SJCRH30 (cell line): Measurements from ENCODE around the gene TMEM143. TPM values are rescaled to one million over a fixed set of nuclear protein-coding genes. Genes with fewer than 3 reads are reported as not detected.
"Not testable (repeated sequence)": the region's sequence is repeated elsewhere in the genome, so short reads cannot be mapped to it uniquely, and the experiment has no call there.

ENCODE experiments used
- DNase-seq, 2 experiments: peaks; one replicate each; pipeline ENCODE4 v3.0.0-alpha.2; 2015 to 2020
- H3K27ac ChIP-seq: fragments of 250-450 bp; sonication (Bioruptor Pico); 2 replicates; pipeline ENCODE4 v1.5.1; 2020; ENCODE audit warnings: mild to moderate bottlenecking, moderate library complexity
- H3K27me3 ChIP-seq: fragments of 250-450 bp; sonication (Bioruptor Pico); 2 replicates; pipeline ENCODE4 v1.5.1; 2020; ENCODE audit warnings: mild to moderate bottlenecking, moderate library complexity
- H3K36me3 ChIP-seq: fragments of 250-450 bp; sonication (Bioruptor Pico); 2 replicates; pipeline ENCODE4 v1.5.1; 2020; ENCODE audit warnings: mild to moderate bottlenecking, moderate library complexity
- H3K4me1 ChIP-seq: fragments of 250-450 bp; sonication (Bioruptor Pico); 2 replicates; pipeline ENCODE4 v1.5.1; 2020; ENCODE audit warnings: mild to moderate bottlenecking, moderate library complexity
- H3K4me3 ChIP-seq: fragments of 250-450 bp; sonication (Bioruptor Pico); 2 replicates; pipeline ENCODE4 v1.5.1; 2020; ENCODE audit warnings: mild to moderate bottlenecking, moderate library complexity
- H3K9me3 ChIP-seq: fragments of 250-450 bp; sonication (Bioruptor Pico); replicated peaks from 2 replicates; pipeline ENCODE4 v1.5.1; 2020; ENCODE audit warnings: mild to moderate bottlenecking, moderate library complexity
- total RNA-seq: library from RNA; depleted of rRNA; stranded (reverse); fragments of >200 nt; shearing (Covaris generic); gene quantifications from 2 replicates; pipeline ENCODE4 v1.2.3, GENCODE V29; 2014

The TMEM143 gene
- total RNA-seq, 1 experiment from 2014 or later, result 2.6 TPM

DNA sequence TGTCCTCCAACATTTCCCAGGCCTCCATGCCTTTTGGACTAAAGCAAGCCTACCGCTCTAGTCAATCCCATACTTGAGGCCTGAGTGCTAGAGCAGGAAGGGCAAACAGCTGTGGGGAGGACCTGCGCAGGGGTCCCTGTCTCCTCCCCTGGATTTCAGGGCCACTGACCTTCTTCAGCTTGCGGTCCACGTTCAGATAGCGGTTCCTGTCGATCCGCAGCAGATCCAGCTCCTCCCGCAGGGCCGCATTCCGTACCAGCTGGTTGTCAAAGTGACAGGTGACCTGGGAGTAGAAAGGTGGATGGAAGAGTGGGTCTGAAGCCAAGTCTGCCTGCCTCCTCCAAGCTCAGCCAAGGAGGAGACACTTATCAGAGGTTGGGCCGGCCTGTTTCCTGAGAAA lies 52.4 kb downstream of the TMEM143 start:
- Histone ChIP-seq H3K9me3 (no peaks in the 10 kb centered on the region), H3K4me3 (no peak overlapping the region), H3K36me3 (no peaks in the 10 kb centered on the region), H3K27me3 (no peaks in the 10 kb centered on the region), H3K4me1 (peaks cover 3% of the 10 kb centered on the region; the same call in 1 of the 2 replicates), H3K27ac (no peak overlapping the region)
- DNase-seq, result no peak

DNA sequence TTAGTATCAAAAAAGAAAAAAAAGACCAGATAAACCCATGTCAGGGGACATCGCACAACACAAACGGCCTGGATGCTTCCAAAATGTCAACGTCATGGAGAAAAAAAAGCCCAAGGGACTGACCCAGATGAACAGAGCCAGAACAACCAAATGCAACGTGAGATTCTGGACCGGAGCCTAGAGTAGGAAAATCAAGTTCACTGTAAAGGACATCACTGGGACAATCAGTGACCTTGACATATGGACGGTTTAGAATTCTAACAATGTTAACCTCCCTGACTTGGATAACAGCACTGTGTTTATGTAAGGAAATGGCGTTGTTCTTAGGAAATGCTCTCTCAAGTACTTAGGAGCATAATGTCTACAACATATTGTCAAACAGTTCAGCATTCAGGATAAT lies 53.5 kb downstream of the TMEM143 start:
- H3K4me3 ChIP-seq, result no peak overlapping the region
- no peak overlapping the region for H3K27ac ChIP-seq
- H3K4me1 ChIP-seq, result peaks cover 3% of the 10 kb centered on the region; the same call in 1 of the 2 replicates
- no peaks in the 10 kb centered on the region for H3K9me3 ChIP-seq
- no peak for DNase-seq
- H3K27me3 ChIP-seq, result no peaks in the 10 kb centered on the region
- no peaks in the 10 kb centered on the region for H3K36me3 ChIP-seq

DNA sequence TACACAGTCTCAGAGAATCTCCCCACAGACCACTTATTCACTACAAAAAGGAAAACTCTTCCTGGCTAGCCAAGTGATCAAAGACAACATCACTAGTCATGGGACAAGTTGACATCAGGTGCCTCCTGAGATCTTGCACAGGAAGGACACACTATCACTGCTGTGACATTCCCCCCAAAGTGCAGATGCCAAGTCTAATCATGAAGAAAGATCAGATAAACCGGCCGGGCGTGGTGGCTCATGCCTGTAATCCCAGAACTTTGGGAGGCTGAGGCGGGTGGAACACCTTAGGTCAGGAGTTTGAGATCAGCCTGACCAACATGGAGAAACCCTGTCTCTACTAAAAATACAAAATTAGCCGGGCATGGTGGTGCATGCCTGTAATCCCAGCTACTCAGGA lies 54.0 kb downstream of the TMEM143 start:
- not testable (repeated sequence) for H3K27ac ChIP-seq, H3K36me3 ChIP-seq, H3K4me3 ChIP-seq, DNase-seq, H3K4me1 ChIP-seq, H3K9me3 ChIP-seq, H3K27me3 ChIP-seq

DNA sequence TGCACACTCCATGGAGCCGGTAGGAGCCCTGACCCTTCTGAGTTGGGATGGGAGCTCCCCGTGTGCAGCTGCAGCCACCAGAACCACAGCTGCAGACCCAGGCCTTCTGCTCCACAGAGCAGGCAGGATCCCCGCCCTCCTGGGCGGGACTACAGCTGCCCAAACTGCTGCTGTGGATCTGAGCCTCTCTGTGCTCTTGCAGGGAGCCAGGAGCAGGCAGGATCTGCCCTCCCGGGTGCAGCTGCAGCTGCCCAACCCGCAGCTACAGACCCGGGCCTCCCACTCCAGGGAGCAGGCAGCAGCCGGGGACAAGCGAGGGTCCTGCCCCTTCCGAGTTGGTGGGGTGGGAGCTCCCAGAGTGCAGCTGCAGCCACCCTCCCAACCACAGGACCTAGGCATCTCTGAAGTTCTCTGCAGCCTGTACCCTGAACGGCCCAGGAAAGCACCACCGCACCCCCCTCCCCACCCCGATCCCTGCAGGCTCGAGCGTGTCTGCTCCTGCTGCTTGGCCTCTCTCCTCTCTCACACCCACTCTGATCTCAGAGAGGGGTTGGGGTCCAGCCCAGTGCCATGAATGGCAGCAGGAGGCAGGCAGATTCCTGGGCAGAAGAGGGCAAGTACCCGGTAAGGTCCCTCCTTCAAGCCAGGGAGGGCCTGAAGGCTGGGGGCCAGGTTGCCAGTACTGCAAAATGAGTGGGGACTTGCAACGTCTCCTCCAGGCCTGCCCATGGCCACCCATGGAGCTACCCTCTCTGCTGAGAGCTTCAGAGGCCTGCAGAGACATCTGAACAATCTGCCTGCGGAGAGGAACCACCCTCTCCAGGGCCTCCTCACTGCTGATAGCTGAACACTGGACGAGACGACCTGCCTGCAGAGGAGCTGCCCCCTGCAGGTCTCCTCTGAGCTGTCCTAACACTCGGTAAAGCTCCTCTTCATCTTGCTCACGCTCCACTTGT lies 54.8 kb downstream of the TMEM143 start:
- Histone ChIP-seq H3K27ac (no peak overlapping the region), H3K4me1 (peaks cover 3% of the 10 kb centered on the region; the same call in 1 of the 2 replicates), H3K4me3 (no peak overlapping the region), H3K27me3 (no peaks in the 10 kb centered on the region; the same call in 1 of the 2 replicates), H3K36me3 (no peaks in the 10 kb centered on the region), H3K9me3 (no peaks in the 10 kb centered on the region)
- peak; percentile 79 to 81 for DNase-seq

DNA sequence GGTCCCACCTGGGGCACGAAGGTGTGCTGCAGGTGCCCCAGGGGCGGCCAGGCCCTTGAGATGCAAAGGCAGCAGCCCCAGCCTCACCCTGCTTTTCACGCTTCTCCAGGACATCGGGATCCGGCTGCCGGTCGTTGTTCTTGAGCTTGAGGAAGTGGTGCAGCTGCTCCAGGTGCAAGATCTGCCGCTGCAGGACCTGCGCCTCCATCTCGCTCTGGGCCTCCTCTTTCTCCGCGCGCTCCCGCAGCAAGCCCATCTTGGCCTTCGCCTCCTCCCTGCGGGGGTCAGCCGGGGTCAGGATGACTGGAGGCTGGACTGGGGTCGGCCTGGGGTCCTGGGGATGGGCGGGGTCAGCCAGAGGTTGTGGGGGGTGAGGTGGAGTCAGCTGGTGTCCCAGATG lies 59.9 kb downstream of the TMEM143 start:
- Histone ChIP-seq H3K4me3 (no peak overlapping the region), H3K9me3 (no peaks in the 10 kb centered on the region), H3K36me3 (no peaks in the 10 kb centered on the region), H3K27me3 (no peaks in the 10 kb centered on the region; the same call in 1 of the 2 replicates), H3K27ac (no peak overlapping the region), H3K4me1 (no peaks in the 10 kb centered on the region; the same call in 1 of the 2 replicates)
- no peak for DNase-seq

DNA sequence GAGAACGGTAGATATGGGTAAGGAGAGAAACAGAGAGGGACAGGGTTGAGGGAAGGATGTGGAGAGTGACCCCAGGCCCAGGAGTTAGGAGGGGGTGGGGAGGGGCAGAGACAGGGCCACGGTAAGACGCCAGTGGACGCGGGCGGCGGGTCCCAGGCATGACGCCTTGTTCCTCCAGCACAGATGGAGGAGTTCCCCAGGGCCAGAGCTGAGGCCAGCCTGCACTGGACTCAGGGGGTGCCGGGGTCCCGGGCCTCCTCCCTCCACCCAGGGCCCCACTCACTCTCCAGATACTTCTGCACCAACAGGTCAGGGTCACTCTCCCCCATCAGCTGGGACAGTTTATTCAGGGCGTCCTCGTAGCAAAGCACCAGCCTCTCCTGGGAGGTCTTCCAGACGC lies 60.4 kb downstream of the TMEM143 start:
- Histone ChIP-seq H3K27ac (no peak overlapping the region), H3K27me3 (no peaks in the 10 kb centered on the region; the same call in 1 of the 2 replicates), H3K4me1 (no peaks in the 10 kb centered on the region), H3K9me3 (no peaks in the 10 kb centered on the region), H3K36me3 (no peaks in the 10 kb centered on the region), H3K4me3 (no peak overlapping the region)
- DNase-seq, result no peak

DNA sequence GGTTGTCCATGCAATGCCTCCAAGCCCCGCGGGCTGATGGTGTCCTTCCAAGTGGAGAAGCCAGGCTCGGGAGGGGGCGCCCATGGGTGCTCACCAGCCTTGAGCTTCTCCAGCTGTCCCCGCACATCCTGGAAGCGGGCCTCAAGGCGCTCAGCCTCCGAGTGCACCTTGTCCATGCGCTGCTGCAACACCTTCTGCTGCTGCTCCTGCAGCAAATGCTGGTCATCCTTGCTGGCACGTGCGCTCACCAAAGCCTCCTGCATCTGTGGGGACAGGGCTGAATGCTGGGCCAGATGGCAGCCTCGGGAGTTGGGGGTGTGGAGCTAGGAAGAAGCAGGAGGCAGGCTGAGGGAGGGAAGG lies 61.2 kb downstream of the TMEM143 start:
- Histone ChIP-seq H3K27ac (no peak overlapping the region), H3K36me3 (no peaks in the 10 kb centered on the region), H3K27me3 (no peaks in the 10 kb centered on the region; the same call in 1 of the 2 replicates), H3K9me3 (no peaks in the 10 kb centered on the region), H3K4me1 (no peaks in the 10 kb centered on the region), H3K4me3 (no peak overlapping the region)
- DNase-seq, result no peak

DNA sequence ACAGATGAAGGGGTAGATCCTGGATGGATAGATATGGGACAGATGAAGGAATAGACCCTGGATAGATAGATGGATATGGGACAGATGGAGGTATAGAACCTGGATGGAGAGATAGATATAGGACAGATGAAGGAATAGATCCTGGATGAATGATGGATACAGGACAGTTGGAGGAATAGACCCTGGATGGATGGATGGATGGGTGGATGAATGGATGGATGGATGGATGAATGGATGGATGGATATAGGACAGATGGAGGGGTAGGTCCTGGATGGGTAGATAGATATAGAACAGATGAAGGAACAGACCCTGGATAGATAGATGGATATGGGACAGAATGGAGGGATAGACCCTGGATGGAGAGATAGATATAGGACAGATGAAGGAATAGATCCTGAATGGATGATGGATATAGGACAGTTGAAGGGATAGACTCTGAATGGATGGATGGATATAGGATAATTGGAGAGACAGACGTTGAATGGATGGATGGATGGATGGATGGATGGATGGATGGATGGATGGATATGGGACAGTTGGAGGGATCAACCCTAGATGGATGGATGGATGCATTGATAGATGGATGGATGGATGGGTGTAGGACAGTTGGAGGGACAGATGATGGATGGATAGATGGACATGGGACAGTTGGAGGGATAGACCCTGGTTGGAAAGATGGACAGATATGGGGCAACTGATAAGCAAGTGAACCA lies 61.7 kb downstream of the TMEM143 start:
- no peaks in the 10 kb centered on the region for H3K9me3 ChIP-seq
- H3K4me3 ChIP-seq, result no peak overlapping the region
- no peaks in the 10 kb centered on the region for H3K36me3 ChIP-seq
- no peak for DNase-seq
- H3K27ac ChIP-seq, result no peak overlapping the region
- H3K27me3 ChIP-seq, result no peaks in the 10 kb centered on the region; the same call in 1 of the 2 replicates
- no peaks in the 10 kb centered on the region for H3K4me1 ChIP-seq

DNA sequence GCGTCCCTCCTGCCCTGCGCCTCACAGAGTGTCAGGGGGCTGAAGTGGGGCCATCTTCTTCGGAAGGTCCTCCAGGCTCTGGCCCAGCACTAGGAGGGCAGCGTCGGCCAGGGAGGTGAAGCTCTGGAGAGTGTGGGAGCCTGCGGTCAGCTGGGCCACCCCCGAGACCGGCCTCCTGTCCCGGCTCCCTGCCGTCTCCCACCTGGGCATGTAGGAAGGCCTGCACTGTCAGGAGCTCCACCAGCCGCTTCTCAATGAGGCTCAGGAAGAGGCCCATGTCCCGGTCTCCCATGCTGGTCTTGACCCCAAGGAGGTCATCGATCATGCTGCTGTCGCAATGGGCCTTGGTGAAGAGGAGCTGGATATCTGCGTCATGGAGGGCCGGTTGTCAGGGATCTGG lies 65.8 kb downstream of the TMEM143 start:
- Histone ChIP-seq H3K4me3 (no peak overlapping the region), H3K36me3 (no peaks in the 10 kb centered on the region), H3K9me3 (no peaks in the 10 kb centered on the region), H3K27ac (no peak overlapping the region), H3K4me1 (no peaks in the 10 kb centered on the region), H3K27me3 (no peaks in the 10 kb centered on the region)
- DNase-seq, result no peak

DNA sequence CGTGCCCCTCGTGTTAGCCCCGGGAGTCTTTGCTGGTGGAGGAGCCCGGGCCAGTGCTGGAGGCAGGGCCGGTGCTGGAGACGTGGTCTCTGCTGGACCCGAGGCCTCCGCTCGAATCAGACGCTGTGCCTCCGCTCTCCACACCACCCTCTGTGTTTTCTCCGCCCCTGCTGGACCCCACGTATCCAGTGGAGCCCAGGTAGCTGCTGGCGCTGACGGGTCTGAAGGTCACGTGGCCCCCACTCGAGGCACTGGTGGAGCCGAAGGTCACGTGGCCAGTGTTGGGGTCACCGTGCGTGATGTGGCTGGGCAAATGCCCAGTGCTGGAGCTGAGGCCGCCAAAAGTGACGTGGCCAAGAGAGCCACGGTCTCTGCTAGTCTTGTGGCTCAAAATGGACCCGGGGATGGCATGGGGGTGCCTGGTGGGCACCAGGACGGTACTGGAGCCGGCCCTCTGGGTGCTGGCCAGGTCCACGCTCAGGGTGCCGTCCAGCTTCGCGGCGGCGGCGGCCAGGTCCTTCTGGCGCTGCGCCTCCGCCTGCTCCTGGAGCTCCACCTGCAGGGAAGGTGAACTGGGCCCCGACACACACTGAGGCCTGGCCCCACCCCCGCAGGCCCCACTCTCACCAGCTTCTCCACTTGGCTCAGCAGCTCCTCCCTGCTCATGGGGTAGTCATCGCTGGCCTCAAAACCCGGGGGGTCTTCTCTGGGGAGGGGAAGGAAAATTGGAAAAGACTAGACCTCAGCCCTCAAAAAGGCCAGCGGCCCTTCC lies 66.6 kb downstream of the TMEM143 start:
- no peak overlapping the region for H3K4me3 ChIP-seq
- no peaks in the 10 kb centered on the region for H3K27me3 ChIP-seq
- DNase-seq, result no peak
- no peaks in the 10 kb centered on the region for H3K9me3 ChIP-seq
- H3K27ac ChIP-seq, result no peak overlapping the region
- H3K36me3 ChIP-seq, result no peaks in the 10 kb centered on the region
- no peaks in the 10 kb centered on the region for H3K4me1 ChIP-seq

DNA sequence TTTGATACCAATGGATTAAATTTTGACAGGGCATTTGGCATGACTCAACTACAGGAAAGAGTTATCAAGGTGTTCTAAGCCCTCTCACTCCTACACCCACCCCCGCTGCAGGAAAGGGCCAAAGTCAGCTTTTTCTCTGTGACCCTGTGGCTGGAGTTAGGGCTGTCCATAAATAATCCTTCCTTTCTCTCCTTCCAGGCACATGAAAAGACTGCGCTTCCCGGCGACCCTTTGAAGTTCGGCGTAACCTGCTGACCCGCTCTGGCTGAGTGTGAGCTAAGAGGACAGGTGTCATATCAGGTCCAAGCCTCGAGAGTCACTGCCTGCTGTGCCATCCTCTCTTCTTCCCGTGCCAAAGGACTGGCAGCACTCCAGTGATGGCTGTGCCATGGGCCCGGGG lies 68.3 kb downstream of the TMEM143 start:
- DNase-seq, result no peak
- Histone ChIP-seq H3K36me3 (no peaks in the 10 kb centered on the region), H3K27ac (no peak overlapping the region), H3K4me3 (no peak overlapping the region), H3K9me3 (no peaks in the 10 kb centered on the region), H3K4me1 (no peaks in the 10 kb centered on the region), H3K27me3 (0 out of 2 replicates have a peak, but pooled peaks cover 3% of the 10 kb centered on the region)

DNA sequence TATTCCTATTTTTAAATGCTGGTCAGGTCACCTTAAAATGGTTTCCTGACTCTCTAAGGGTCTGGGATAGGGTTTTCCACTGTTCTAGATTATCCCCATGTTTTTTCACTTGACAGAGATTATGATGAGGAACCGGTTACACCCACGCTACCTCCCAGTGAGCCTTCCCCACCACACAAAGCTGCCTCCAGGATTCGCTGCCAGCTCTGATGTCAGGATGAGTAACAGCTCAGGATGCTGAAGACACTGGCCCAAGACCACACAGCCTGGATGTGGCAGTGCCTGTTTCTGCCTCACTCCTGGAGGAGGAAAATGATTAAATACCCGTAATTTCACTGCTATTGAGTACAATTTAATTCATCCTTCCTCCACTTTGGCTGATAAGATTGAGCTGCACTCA lies 70.9 kb downstream of the TMEM143 start:
- no peaks in the 10 kb centered on the region for H3K4me1 ChIP-seq
- H3K9me3 ChIP-seq, result no peaks in the 10 kb centered on the region
- no peak for DNase-seq
- no peak overlapping the region for H3K4me3 ChIP-seq
- H3K27me3 ChIP-seq, result 0 out of 2 replicates have a peak, but pooled peaks cover 3% of the 10 kb centered on the region
- H3K36me3 ChIP-seq, result no peaks in the 10 kb centered on the region
- H3K27ac ChIP-seq, result no peak overlapping the region

DNA sequence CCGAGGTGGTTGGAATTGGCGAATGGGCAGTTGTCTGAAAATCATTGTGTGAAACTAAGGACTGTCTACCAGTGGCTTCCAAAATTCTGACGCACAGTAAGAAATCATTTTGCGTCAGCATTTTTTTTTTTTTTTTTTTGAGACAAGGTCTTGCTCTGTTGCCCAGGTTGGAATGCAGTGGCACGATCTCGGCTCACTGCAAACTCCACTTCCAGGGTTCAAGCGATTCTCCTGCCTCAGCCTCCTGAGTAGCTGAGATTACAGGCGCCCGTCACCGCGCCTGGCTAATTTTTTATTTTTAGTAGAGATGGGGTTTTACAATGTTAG lies 72.3 kb downstream of the TMEM143 start:
- H3K27me3 ChIP-seq, H3K4me3 ChIP-seq, H3K4me1 ChIP-seq, H3K27ac ChIP-seq, DNase-seq, H3K9me3 ChIP-seq, H3K36me3 ChIP-seq: not testable (repeated sequence)

DNA sequence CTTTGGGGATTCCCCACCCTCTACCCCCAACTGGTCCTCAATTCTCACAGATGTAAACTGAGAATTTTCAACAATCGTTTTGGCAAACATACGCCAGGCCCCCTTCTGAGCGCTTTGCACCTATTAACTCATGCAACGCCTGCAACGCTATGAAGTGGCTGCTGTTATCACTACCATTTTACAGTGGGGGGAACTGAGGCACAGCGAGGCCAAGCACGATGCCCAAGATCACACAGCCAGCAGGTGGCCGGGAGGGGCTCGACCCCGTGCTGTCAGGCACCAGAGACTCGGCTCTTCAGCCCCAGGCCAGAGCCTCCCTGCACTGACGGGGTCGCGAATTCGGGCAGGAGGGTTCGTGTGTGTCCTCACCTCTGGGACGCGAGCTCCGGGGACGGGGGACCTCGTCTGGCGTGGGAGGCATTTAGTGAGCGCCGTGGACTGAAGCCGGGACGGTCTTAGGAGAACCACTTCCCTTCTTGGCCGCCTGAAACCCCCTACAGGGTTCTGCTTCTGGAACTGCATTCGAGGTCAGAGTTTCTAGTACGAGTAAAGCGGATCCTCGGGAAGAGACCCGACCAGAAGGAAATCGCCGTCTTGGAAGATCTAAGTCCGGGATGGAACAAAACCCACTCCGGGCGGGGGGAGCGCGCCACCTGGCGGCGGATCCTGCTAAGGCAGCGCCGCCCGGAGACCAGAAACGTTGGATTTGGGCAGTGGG lies 72.8 kb downstream of the TMEM143 start:
- H3K27ac ChIP-seq, result no peak overlapping the region
- H3K27me3 ChIP-seq, result 0 out of 2 replicates have a peak, but pooled peaks cover 3% of the 10 kb centered on the region
- no peaks in the 10 kb centered on the region for H3K4me1 ChIP-seq
- H3K36me3 ChIP-seq, result no peaks in the 10 kb centered on the region
- no peaks in the 10 kb centered on the region for H3K9me3 ChIP-seq
- H3K4me3 ChIP-seq, result 0 out of 2 replicates have a peak overlapping the region, but pooled peaks have one; percentile 1
- peak; percentile 47 to 74 for DNase-seq
